ENCODE measurements around the gene MXD1.

The MXD1 gene

GRCh38 chr2:69989441-69990105 lies 74.7 kb downstream of the MXD1 start:
- H3K4me2 ChIP-seq (ENCODE audit: low read depth, low read length) = no peak overlapping the region
- TF ChIP-seq EZH2phosphoT487 (IDR thresholded peaks at IDR 0.05; ENCODE audit: low read length) (no peak), CTCF (IDR thresholded peaks at IDR 0.05; ENCODE audit: low read length) (no peak), EZH2 (optimal IDR thresholded peaks at IDR 0.05; ENCODE audit: low read depth, low read length) (no peak)
- H3K9me3 ChIP-seq (replicated peaks; ENCODE audit: insufficient read depth, low read length) = no peaks in the 10 kb centered on the region
- H3F3A ChIP-seq (ENCODE audit: insufficient read depth, low read length) = no peaks in the 10 kb centered on the region
- no peaks in the 10 kb centered on the region for H3K36me3 ChIP-seq (replicated peaks; ENCODE audit: insufficient read depth, low read length)
- H4K20me1 ChIP-seq (ENCODE audit: insufficient read depth, low read length) = no peaks in the 10 kb centered on the region
- no peak for DNase-seq
- H3K9me2 ChIP-seq (replicated peaks; ENCODE audit: insufficient read depth, low read length) = no peaks in the 10 kb centered on the region
- H3K27me3 ChIP-seq (replicated peaks; ENCODE audit: insufficient read depth, low read length) = no peaks in the 10 kb centered on the region
- H3K4me3 ChIP-seq (ENCODE audit: low read length) = no peak overlapping the region
- no peaks in the 10 kb centered on the region for H3K4me1 ChIP-seq (ENCODE audit: low read length)
- H2AFZ ChIP-seq (ENCODE audit: low read length) = no peak overlapping the region
- H3K9ac ChIP-seq (ENCODE audit: low read length) = no peak overlapping the region
- H3K27ac ChIP-seq (ENCODE audit: low read length) = no peak overlapping the region
- H3K79me2 ChIP-seq (ENCODE audit: low read length) = no peaks in the 10 kb centered on the region

All from MM.1S (cell line).